SIG-M5 (cell line): ENCODE data around the gene ATP6V0A4.
"Not testable (repeated sequence)": the region's sequence is repeated elsewhere in the genome, so short reads cannot be mapped to it uniquely, and the experiment has no call there.

Experiments used
- DNase-seq: peaks from one replicate; lab custom pipeline; 2025; lab: John Stamatoyannopoulos, UW

The ATP6V0A4 gene

GRCh38 chr7:138750473-138750872 lies 47.5 kb downstream of the ATP6V0A4 start:
- no peak for DNase-seq

- no peak for DNase-seq
Measured at GRCh38 chr7:138749960-138750359, 48.0 kb downstream of the ATP6V0A4 start.

- DNase-seq = no peak
Measured at GRCh38 chr7:138748666-138749065, 49.3 kb downstream of the ATP6V0A4 start.

- no peak for DNase-seq
Measured at GRCh38 chr7:138746073-138746472, 51.9 kb downstream of the ATP6V0A4 start.

GRCh38 chr7:138745189-138745588 lies 52.8 kb downstream of the ATP6V0A4 start:
- DNase-seq = no peak

- DNase-seq = no peak
Measured at GRCh38 chr7:138741453-138741735, 56.6 kb downstream of the ATP6V0A4 start.

- no peak for DNase-seq
Measured at GRCh38 chr7:138739859-138740258, 58.1 kb downstream of the ATP6V0A4 start.

GRCh38 chr7:138738551-138739335 lies 59.3 kb downstream of the ATP6V0A4 start:
- DNase-seq = no peak

- no peak for DNase-seq
Measured at GRCh38 chr7:138738114-138738513, 59.9 kb downstream of the ATP6V0A4 start.

GRCh38 chr7:138735399-138735798 lies 62.6 kb downstream of the ATP6V0A4 start:
- DNase-seq = no peak

- DNase-seq = not testable (repeated sequence)
Measured at GRCh38 chr7:138731733-138732132, 66.3 kb downstream of the ATP6V0A4 start.

GRCh38 chr7:138729444-138729843 lies 68.6 kb downstream of the ATP6V0A4 start:
- no peak for DNase-seq

- DNase-seq = no peak
Measured at GRCh38 chr7:138727336-138728099, 70.5 kb downstream of the ATP6V0A4 start.

GRCh38 chr7:138726288-138726687 lies 71.7 kb downstream of the ATP6V0A4 start:
- DNase-seq = no peak

GRCh38 chr7:138720286-138720685 lies 77.7 kb downstream of the ATP6V0A4 start:
- no peak for DNase-seq

GRCh38 chr7:138716889-138717288 lies 81.1 kb downstream of the ATP6V0A4 start:
- DNase-seq = no peak

- no peak for DNase-seq
Measured at GRCh38 chr7:138713191-138713590, 84.8 kb downstream of the ATP6V0A4 start.

GRCh38 chr7:138712652-138713051 lies 85.3 kb downstream of the ATP6V0A4 start:
- DNase-seq = no peak

- no peak for DNase-seq
Measured at GRCh38 chr7:138710536-138711385, 87.2 kb downstream of the ATP6V0A4 start.

- no peak for DNase-seq
Measured at GRCh38 chr7:138705167-138705566, 92.8 kb downstream of the ATP6V0A4 start.

GRCh38 chr7:138701537-138701923 lies 96.5 kb downstream of the ATP6V0A4 start:
- DNase-seq = no peak

- no peak for DNase-seq
Measured at GRCh38 chr7:138700857-138701536, 97.0 kb downstream of the ATP6V0A4 start, which contains the start of gene SVOPL. SVOPL (minus strand) TSS chr7:138701362; CDS start chr7:138679045, 22,317 bp downstream.
